ENCODE results near the gene RUNDC3A.

The RUNDC3A gene

GRCh38 chr17:44331249-44331760 is 22.9 kb downstream of the RUNDC3A start:
- peak; percentile 87 for DNase-seq (ENCODE audit: low read depth)
- H3K4me3 ChIP-seq (ENCODE audit: low read depth, low read length), result no peak overlapping the region
- TF ChIP-seq POLR2A (IDR thresholded peaks at IDR 0.05; ENCODE audit: extremely low read depth, insufficient read length) (no peak), MAX (IDR thresholded peaks at IDR 0.05; ENCODE audit: low read depth, low read length) (peak; percentile 73), CTCF (IDR thresholded peaks at IDR 0.05; ENCODE audit: low read depth, low read length) (peak; percentile 77), MYC (IDR thresholded peaks at IDR 0.05; ENCODE audit: low read depth, low read length) (peak; percentile 78)

- peak; percentile 61 for DNase-seq (ENCODE audit: low read depth)
- no peak for TF ChIP-seq POLR2A (IDR thresholded peaks at IDR 0.05; ENCODE audit: extremely low read depth, insufficient read length)
- TF ChIP-seq CTCF (IDR thresholded peaks at IDR 0.05; ENCODE audit: low read depth, low read length), result no peak
- no peak for TF ChIP-seq MAX (IDR thresholded peaks at IDR 0.05; ENCODE audit: low read depth, low read length)
- no peak for TF ChIP-seq MYC (IDR thresholded peaks at IDR 0.05; ENCODE audit: low read depth, low read length)
- H3K4me3 ChIP-seq (ENCODE audit: low read depth, low read length), result no peak overlapping the region
Measured at GRCh38 chr17:44333371-44333770, 25.0 kb downstream of the RUNDC3A start.

GRCh38 chr17:44334315-44334714 is 25.9 kb downstream of the RUNDC3A start:
- DNase-seq (ENCODE audit: low read depth), result no peak
- TF ChIP-seq MYC (IDR thresholded peaks at IDR 0.05; ENCODE audit: low read depth, low read length) (no peak), POLR2A (IDR thresholded peaks at IDR 0.05; ENCODE audit: extremely low read depth, insufficient read length) (no peak), CTCF (IDR thresholded peaks at IDR 0.05; ENCODE audit: low read depth, low read length) (no peak), MAX (IDR thresholded peaks at IDR 0.05; ENCODE audit: low read depth, low read length) (no peak)
- H3K4me3 ChIP-seq (ENCODE audit: low read depth, low read length), result no peak overlapping the region

GRCh38 chr17:44334727-44335126 is 26.3 kb downstream of the RUNDC3A start:
- no peak for TF ChIP-seq MAX (IDR thresholded peaks at IDR 0.05; ENCODE audit: low read depth, low read length)
- peak; percentile 52 for DNase-seq (ENCODE audit: low read depth)
- H3K4me3 ChIP-seq (ENCODE audit: low read depth, low read length), result no peak overlapping the region

- TF ChIP-seq MYC (IDR thresholded peaks at IDR 0.05; ENCODE audit: low read depth, low read length), result no peak
- no peak for TF ChIP-seq POLR2A (IDR thresholded peaks at IDR 0.05; ENCODE audit: extremely low read depth, insufficient read length)
- no peak for TF ChIP-seq CTCF (IDR thresholded peaks at IDR 0.05; ENCODE audit: low read depth, low read length)
- no peak for TF ChIP-seq MAX (IDR thresholded peaks at IDR 0.05; ENCODE audit: low read depth, low read length)
- no peak overlapping the region for H3K4me3 ChIP-seq (ENCODE audit: low read depth, low read length)
- no peak for DNase-seq (ENCODE audit: low read depth)
Measured at GRCh38 chr17:44335564-44335963, 27.2 kb downstream of the RUNDC3A start.

- no peak overlapping the region for H3K4me3 ChIP-seq (ENCODE audit: low read depth, low read length)
- DNase-seq (ENCODE audit: low read depth), result no peak
- no peak for TF ChIP-seq MAX (IDR thresholded peaks at IDR 0.05; ENCODE audit: low read depth, low read length)
- no peak for TF ChIP-seq CTCF (IDR thresholded peaks at IDR 0.05; ENCODE audit: low read depth, low read length)
- no peak for TF ChIP-seq POLR2A (IDR thresholded peaks at IDR 0.05; ENCODE audit: extremely low read depth, insufficient read length)
- no peak for TF ChIP-seq MYC (IDR thresholded peaks at IDR 0.05; ENCODE audit: low read depth, low read length)
Measured at GRCh38 chr17:44335968-44336367, 27.6 kb downstream of the RUNDC3A start.
